GM10266 (cell line): ENCODE measurements around the gene LIMK1.

Source experiments
- DNase-seq: peaks from one replicate; pipeline ENCODE4 v3.0.0; 2012; ENCODE audit errors: extremely low spot score
- CTCF ChIP-seq: IDR thresholded peaks from 2 replicates; pipeline ENCODE4 v1.5.1; 2012; ENCODE audit warnings: mild to moderate bottlenecking, low read depth; ENCODE audit not compliant: control insufficient read depth, insufficient read depth; ENCODE audit errors: missing control alignments

LIMK1 gene

GRCh38 chr7:74134117-74134620 is 50.6 kb downstream of the LIMK1 start:
- DNase-seq = no peak
- TF ChIP-seq CTCF = no peak

- DNase-seq = no peak
- no peak for TF ChIP-seq CTCF
Observed at GRCh38 chr7:74138334-74138867, 54.8 kb downstream of the LIMK1 start.

DNA sequence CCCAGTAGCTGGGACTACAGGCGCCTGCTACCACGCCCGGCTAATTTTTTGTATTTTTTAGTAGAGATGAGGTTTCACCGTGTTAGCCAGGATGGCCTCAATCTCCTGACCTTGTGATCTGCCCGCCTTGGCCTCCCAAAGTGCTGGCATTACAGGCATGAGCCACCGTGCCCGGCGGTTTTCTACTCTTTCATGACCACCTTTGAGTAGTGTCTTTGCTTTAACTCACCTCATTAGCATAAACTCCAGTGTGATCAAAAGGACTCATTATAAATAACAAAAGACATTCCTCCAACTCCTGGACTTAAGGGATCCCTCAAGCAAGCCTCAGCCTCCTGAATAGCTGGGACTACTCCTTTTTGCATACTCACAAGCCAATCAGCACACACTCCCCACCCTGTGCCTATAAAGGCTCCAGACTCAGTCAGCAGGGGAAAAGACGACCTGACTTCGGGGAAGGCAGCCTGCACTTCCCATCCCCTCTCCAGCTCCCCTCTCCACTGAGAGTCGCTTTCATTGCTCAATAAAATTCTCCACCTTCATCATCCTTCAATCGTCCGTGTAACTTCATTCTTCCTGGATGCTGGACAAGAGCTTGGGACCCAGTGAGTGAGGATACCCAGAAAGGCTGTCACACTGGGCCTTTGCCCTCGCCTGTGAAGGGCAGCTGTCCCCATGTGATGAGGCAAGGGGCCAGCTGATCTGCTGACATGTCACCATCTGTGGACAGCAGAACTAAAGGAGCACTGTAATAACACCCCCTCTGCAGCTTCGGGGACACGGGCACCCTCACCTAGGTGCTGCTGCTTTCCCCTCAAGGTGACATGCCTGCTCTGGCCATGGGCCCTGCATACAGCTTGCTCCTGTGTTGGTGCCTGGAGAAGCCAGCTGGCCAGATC is 55.6 kb downstream of the LIMK1 start:
- DNase-seq = no peak
- no peak for TF ChIP-seq CTCF

GRCh38 chr7:74141705-74142104 is 58.1 kb downstream of the LIMK1 start:
- no peak for TF ChIP-seq CTCF
- DNase-seq = no peak

DNA sequence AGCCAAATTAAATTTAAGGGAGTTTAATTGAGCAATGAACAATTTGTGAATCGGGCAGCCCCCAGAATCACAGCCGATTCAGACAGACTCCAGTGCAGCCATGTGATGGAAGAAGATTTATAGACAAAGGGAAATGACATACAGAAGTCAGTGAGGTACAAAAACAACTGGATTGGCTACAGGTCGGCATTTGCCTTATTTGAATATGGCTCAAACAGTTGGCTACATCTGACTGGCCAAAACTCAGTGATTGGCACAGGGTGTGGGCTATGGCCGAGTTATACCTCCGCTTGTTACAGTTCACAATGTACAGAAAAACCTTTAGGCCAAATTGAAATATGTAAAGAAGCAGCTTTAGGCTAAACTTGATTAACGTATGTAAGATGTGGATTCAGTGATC is 59.8 kb downstream of the LIMK1 start:
- no peak for TF ChIP-seq CTCF

GRCh38 chr7:74148491-74148890 is 64.9 kb downstream of the LIMK1 start:
- no peak for TF ChIP-seq CTCF
- DNase-seq = no peak

More for the DNA sequence above, 59.8 kb downstream of the LIMK1 start:
- no peak for DNase-seq

GRCh38 chr7:74149071-74149470 is 65.5 kb downstream of the LIMK1 start:
- TF ChIP-seq CTCF = no peak

More at GRCh38 chr7:74149071-74149470, 65.5 kb downstream of the LIMK1 start:
- no peak for DNase-seq
